Thoracic aorta (tissue), 2 donors: ENCODE measurements around the gene KCNA4. TPM values are rescaled to one million over a fixed set of nuclear protein-coding genes. Genes with fewer than 3 reads are reported as not detected.

Experiments
- ATAC-seq: fragments of 150-250 bp; one replicate; pipeline ENCODE4 v1.8.0; 2017; ENCODE audit warnings: low read depth; ENCODE audit not compliant: insufficient number of reproducible peaks, low FRiP score
- DNase-seq: peaks from one replicate; pipeline ENCODE4 v3.0.0-alpha.2; 2020; ENCODE audit warnings: low spot score
- H3K27ac ChIP-seq, 2 donors: fragments of 200-600 bp; sonication (generic); 1 replicate in 1 of 2; 2 replicates in 1 of 2; pipeline ENCODE4 v1.5.1; 2016; ENCODE audit warnings: mild to moderate bottlenecking in 2 of 2, moderate library complexity in 2 of 2
- H3K27me3 ChIP-seq: fragments of 200-600 bp; sonication (generic); replicated peaks from 2 replicates; pipeline ENCODE4 v1.6.0; 2016; ENCODE audit warnings: mild to moderate bottlenecking; ENCODE audit not compliant: insufficient read depth
- H3K36me3 ChIP-seq: fragments of 200-600 bp; sonication (generic); one replicate; pipeline ENCODE4 v1.5.1; 2016
- H3K4me1 ChIP-seq, 2 donors: fragments of 200-600 bp; sonication (generic); 1 replicate in 1 of 2; 2 replicates in 1 of 2; pipeline versions ENCODE4 v1.5.1 to v1.6.0; 2016; ENCODE audit warnings: low read depth in 2 of 2, mild to moderate bottlenecking in 1 of 2; ENCODE audit not compliant: control insufficient read depth in 1 of 2
- H3K4me3 ChIP-seq: fragments of 200-600 bp; sonication (generic); 2 replicates; pipeline ENCODE4 v1.5.1; 2016; ENCODE audit warnings: mild to moderate bottlenecking
- H3K9me3 ChIP-seq: fragments of 200-600 bp; sonication (generic); 2 replicates; pipeline ENCODE4 v1.5.1; 2016
- CTCF ChIP-seq: fragments of 200-600 bp; sonication (generic); IDR thresholded peaks from one replicate; pipeline ENCODE4 v1.5.1; 2019; ENCODE audit warnings: antibody characterized with exemption
- total RNA-seq, 2 donors: library from RNA; depleted of rRNA; stranded (reverse); fragments of >200 nt; gene quantifications; one replicate each; pipeline versions ENCODE4 v1.1.0 to v1.2.3, GENCODE V29; 2016

KCNA4 gene
- total RNA-seq: under 1 TPM in 1 of 2 donors, not detected in 1; 0.21 TPM

GRCh38 chr11:30016588-30017363, at the start of gene KCNA4:
TSS of gene KCNA4 (minus strand) at chr11:30017030. CDS start at chr11:30012678, 4,352 bp downstream.
- no peaks in the 10 kb centered on the region for H3K36me3 ChIP-seq
- TF ChIP-seq CTCF: no peak
- peaks cover 0 to 13% of the 10 kb centered on the region in 2 donors for H3K4me1 ChIP-seq
- no peaks in the 10 kb centered on the region for H3K9me3 ChIP-seq
- ATAC-seq (no peak), DNase-seq (no peak)
- peak within 1 kb of the TSS; percentile 65 for H3K4me3 ChIP-seq
- no peak within 1 kb of the TSS for H3K27ac ChIP-seq
- no peaks in the 10 kb centered on the region for H3K27me3 ChIP-seq

GRCh38 chr11:30062103-30062502, 45.3 kb upstream of the KCNA4 start:
- no peak for ATAC-seq

GRCh38 chr11:30059172-30059815, 42.5 kb upstream of the KCNA4 start:
- DNase-seq (no peak), ATAC-seq (no peak)
- no peaks in the 10 kb centered on the region for H3K4me1 ChIP-seq
- no peak for TF ChIP-seq CTCF
- no peak overlapping the region for H3K27ac ChIP-seq
- H3K36me3 ChIP-seq: no peaks in the 10 kb centered on the region
- no peak overlapping the region for H3K4me3 ChIP-seq
- peaks cover 2% of the 10 kb centered on the region for H3K9me3 ChIP-seq
- no peaks in the 10 kb centered on the region for H3K27me3 ChIP-seq

More at GRCh38 chr11:30062103-30062502, 45.3 kb upstream of the KCNA4 start:
- no peaks in the 10 kb centered on the region for H3K27me3 ChIP-seq
- H3K36me3 ChIP-seq: no peaks in the 10 kb centered on the region
- H3K4me1 ChIP-seq: no peaks in the 10 kb centered on the region
- no peak overlapping the region for H3K4me3 ChIP-seq
- TF ChIP-seq CTCF: no peak
- peaks cover 2% of the 10 kb centered on the region for H3K9me3 ChIP-seq
- no peak overlapping the region for H3K27ac ChIP-seq
- DNase-seq: no peak

- Histone ChIP-seq H3K4me3 (no peak overlapping the region), H3K27me3 (no peaks in the 10 kb centered on the region), H3K9me3 (no peaks in the 10 kb centered on the region), H3K4me1 (no peaks in the 10 kb centered on the region), H3K36me3 (no peaks in the 10 kb centered on the region), H3K27ac (no peak overlapping the region)
- ATAC-seq (no peak), DNase-seq (no peak)
- no peak for TF ChIP-seq CTCF
Observed at GRCh38 chr11:30049214-30049613, 32.4 kb upstream of the KCNA4 start.

GRCh38 chr11:30046578-30046945, 29.7 kb upstream of the KCNA4 start:
- H3K36me3 ChIP-seq: no peaks in the 10 kb centered on the region
- no peak for ATAC-seq

More at GRCh38 chr11:30046578-30046945, 29.7 kb upstream of the KCNA4 start:
- no peaks in the 10 kb centered on the region for H3K9me3 ChIP-seq
- no peaks in the 10 kb centered on the region for H3K4me1 ChIP-seq
- H3K4me3 ChIP-seq: no peak overlapping the region
- no peak for DNase-seq
- no peaks in the 10 kb centered on the region for H3K27me3 ChIP-seq
- no peak for TF ChIP-seq CTCF
- no peak overlapping the region for H3K27ac ChIP-seq
